ENCODE measurements around the gene FIBCD1. TPM values are rescaled to one million over a fixed set of nuclear protein-coding genes. Genes with fewer than 3 reads are reported as not detected.

FIBCD1 gene
- total RNA-seq, 1 experiment from 2014 or later: 6.6 TPM

DNA sequence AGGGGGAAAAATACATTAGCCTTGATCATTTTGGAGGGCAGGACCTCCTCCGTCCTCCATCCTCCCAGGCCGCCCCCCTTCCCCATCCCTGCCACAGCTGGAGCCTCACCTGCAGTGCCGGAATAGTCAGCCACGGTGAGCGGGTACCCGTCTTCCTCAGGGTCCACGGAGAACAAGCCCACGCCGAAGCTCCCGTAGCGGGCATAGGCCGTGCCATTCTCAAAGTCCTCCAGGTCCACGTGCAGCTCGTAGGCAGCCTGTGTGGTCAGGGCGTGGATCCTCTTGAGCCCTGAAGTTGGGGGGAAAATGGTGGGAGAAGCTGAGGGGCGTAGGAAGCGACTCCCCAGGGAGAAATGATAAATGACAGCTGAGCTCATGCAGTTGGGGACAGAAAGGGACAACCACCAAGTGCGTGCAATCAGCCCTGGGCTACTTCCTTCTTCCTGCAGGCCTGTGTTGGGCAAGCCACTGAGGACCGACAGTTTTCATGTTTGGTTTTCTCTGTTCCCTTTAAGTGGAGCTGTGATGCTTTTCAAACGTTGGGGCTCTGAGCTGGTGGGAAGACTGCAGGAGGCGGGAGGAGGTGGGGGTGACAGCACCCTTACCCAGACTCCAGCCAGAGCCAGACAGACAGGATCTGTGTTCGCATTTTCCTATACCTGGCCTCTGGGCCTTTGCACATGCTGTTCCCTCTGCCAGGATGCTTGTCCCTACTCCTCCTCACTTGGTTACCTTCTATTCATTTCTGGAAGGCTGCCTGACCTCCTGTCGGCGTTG lies 33.7 kb downstream of the FIBCD1 start:
- Mint-ChIP-seq H3K27me3 (ENCODE audit: low read depth) (no peaks in the 10 kb centered on the region), H3K27ac (no peak overlapping the region), H3K4me3 (no peak overlapping the region), H3K36me3 (no peaks in the 10 kb centered on the region), H3K4me1 (no peaks in the 10 kb centered on the region), H3K9me3 (no peaks in the 10 kb centered on the region)
- DNase-seq (ENCODE audit: low spot score) (no peak), ATAC-seq (no peak)
- no peak for TF ChIP-seq TP53 (CRISPR knock-in tag; IDR thresholded peaks at IDR 0.05)
- no peak for TF ChIP-seq TCF7 (CRISPR knock-in tag; IDR thresholded peaks at IDR 0.05; ENCODE audit: low read depth)
- TF ChIP-seq, protein P1, sequence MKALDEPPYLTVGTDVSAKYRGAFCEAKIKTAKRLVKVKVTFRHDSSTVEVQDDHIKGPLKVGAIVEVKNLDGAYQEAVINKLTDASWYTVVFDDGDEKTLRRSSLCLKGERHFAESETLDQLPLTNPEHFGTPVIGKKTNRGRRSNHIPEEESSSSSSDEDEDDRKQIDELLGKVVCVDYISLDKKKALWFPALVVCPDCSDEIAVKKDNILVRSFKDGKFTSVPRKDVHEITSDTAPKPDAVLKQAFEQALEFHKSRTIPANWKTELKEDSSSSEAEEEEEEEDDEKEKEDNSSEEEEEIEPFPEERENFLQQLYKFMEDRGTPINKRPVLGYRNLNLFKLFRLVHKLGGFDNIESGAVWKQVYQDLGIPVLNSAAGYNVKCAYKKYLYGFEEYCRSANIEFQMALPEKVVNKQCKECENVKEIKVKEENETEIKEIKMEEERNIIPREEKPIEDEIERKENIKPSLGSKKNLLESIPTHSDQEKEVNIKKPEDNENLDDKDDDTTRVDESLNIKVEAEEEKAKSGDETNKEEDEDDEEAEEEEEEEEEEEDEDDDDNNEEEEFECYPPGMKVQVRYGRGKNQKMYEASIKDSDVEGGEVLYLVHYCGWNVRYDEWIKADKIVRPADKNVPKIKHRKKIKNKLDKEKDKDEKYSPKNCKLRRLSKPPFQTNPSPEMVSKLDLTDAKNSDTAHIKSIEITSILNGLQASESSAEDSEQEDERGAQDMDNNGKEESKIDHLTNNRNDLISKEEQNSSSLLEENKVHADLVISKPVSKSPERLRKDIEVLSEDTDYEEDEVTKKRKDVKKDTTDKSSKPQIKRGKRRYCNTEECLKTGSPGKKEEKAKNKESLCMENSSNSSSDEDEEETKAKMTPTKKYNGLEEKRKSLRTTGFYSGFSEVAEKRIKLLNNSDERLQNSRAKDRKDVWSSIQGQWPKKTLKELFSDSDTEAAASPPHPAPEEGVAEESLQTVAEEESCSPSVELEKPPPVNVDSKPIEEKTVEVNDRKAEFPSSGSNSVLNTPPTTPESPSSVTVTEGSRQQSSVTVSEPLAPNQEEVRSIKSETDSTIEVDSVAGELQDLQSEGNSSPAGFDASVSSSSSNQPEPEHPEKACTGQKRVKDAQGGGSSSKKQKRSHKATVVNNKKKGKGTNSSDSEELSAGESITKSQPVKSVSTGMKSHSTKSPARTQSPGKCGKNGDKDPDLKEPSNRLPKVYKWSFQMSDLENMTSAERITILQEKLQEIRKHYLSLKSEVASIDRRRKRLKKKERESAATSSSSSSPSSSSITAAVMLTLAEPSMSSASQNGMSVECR (CRISPR knock-in tag; IDR thresholded peaks at IDR 0.05; ENCODE audit: borderline replicate concordance): no peak
- TF ChIP-seq FOXJ3 (CRISPR knock-in tag; IDR thresholded peaks at IDR 0.05; ENCODE audit: borderline replicate concordance): no peak
- TF ChIP-seq RELA (CRISPR knock-in tag; IDR thresholded peaks at IDR 0.05; ENCODE audit: borderline replicate concordance): no peak
- TF ChIP-seq PRRX2 (CRISPR knock-in tag; IDR thresholded peaks at IDR 0.05): no peak
- TF ChIP-seq NR1H2 (CRISPR knock-in tag; IDR thresholded peaks at IDR 0.05): no peak
- TF ChIP-seq GRHL2 (CRISPR knock-in tag; IDR thresholded peaks at IDR 0.05; ENCODE audit: insufficient replicate concordance, severe bottlenecking): no peak
- TF ChIP-seq FOXP1 (CRISPR knock-in tag; IDR thresholded peaks at IDR 0.05; ENCODE audit: borderline replicate concordance): no peak
- TF ChIP-seq KAT7 (CRISPR knock-in tag; IDR thresholded peaks at IDR 0.05; ENCODE audit: borderline replicate concordance): no peak
- TF ChIP-seq SP1 (CRISPR knock-in tag; conservative IDR thresholded peaks at IDR 0.05): no peak
- TF ChIP-seq MYBL2 (CRISPR knock-in tag; IDR thresholded peaks at IDR 0.05): no peak
- TF ChIP-seq ZNF232 (CRISPR knock-in tag; IDR thresholded peaks at IDR 0.05): no peak
- TF ChIP-seq JUN (CRISPR knock-in tag; IDR thresholded peaks at IDR 0.05): no peak
- TF ChIP-seq ZNF423 (CRISPR knock-in tag; IDR thresholded peaks at IDR 0.05): no peak
- no peak for TF ChIP-seq HMGA2 (CRISPR knock-in tag; IDR thresholded peaks at IDR 0.05)
- no peak for TF ChIP-seq TEAD4 (CRISPR knock-in tag; IDR thresholded peaks at IDR 0.05)
- TF ChIP-seq EMX1 (CRISPR knock-in tag; IDR thresholded peaks at IDR 0.05): no peak
- TF ChIP-seq ELF4 (CRISPR knock-in tag; IDR thresholded peaks at IDR 0.05; ENCODE audit: low read depth): no peak
- POLR2A ChIA-PET: no interaction called here
- CTCF ChIA-PET: no interaction called here

DNA sequence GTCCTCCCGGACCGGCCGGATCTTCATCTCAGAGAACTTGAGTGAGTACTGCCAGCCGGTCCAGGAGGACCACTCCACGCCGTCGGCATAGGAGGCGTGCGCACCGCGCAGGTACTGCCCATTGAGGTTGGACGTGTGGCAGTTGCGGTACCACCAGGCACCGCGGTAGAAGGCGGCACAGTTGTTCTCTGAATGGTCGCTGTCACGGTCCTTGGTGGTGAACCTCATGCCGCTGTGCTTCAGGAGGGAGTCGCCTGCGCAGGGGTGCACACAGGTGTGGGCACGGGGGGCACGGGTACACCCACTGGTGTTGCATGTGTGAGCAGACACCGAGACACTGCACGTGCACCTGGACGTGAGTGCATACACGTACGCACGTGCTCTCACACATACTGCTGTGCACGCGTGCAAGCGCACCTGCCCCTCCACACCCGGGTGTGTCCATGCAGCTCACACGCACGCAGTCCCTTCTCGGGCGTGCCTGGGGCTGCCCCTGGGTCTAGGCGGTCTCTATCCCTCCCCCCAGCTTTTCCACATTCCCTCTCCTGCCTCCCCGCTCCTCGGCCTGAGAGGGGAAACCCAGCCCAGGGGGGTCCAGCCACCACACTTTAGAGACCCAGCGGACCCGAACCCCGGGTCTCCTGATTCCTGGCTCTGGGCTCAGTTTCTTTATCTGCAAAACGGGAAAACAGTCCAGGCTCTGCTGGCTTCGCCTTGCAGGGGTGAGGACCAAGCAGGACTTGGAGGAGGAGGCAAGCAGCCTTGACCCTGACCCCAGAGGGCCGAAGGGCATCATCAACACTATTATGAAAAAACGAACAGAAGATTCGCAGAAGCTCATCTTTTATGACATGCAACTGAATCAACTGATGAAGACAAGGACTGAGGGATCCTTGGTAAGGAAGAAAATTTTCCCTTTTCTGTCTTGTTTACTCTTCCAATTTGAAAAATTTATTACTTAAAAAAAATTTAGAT lies 34.7 kb downstream of the FIBCD1 start:
- Mint-ChIP-seq H3K36me3 (no peaks in the 10 kb centered on the region), H3K27me3 (ENCODE audit: low read depth) (no peaks in the 10 kb centered on the region), H3K9me3 (no peaks in the 10 kb centered on the region), H3K27ac (no peak overlapping the region), H3K4me1 (no peaks in the 10 kb centered on the region), H3K4me3 (no peak overlapping the region)
- DNase-seq (ENCODE audit: low spot score): no peak
- CTCF ChIA-PET: interaction anchor here (1.4 to 1.7 kb wide), 2 partner anchors 35 to 94 kb away, joined by 5 to 6 read pairs; no protein-coding TSS in a partner anchor
- ATAC-seq: no peak
- POLR2A ChIA-PET: no interaction called here
- TF ChIP-seq, protein P2, sequence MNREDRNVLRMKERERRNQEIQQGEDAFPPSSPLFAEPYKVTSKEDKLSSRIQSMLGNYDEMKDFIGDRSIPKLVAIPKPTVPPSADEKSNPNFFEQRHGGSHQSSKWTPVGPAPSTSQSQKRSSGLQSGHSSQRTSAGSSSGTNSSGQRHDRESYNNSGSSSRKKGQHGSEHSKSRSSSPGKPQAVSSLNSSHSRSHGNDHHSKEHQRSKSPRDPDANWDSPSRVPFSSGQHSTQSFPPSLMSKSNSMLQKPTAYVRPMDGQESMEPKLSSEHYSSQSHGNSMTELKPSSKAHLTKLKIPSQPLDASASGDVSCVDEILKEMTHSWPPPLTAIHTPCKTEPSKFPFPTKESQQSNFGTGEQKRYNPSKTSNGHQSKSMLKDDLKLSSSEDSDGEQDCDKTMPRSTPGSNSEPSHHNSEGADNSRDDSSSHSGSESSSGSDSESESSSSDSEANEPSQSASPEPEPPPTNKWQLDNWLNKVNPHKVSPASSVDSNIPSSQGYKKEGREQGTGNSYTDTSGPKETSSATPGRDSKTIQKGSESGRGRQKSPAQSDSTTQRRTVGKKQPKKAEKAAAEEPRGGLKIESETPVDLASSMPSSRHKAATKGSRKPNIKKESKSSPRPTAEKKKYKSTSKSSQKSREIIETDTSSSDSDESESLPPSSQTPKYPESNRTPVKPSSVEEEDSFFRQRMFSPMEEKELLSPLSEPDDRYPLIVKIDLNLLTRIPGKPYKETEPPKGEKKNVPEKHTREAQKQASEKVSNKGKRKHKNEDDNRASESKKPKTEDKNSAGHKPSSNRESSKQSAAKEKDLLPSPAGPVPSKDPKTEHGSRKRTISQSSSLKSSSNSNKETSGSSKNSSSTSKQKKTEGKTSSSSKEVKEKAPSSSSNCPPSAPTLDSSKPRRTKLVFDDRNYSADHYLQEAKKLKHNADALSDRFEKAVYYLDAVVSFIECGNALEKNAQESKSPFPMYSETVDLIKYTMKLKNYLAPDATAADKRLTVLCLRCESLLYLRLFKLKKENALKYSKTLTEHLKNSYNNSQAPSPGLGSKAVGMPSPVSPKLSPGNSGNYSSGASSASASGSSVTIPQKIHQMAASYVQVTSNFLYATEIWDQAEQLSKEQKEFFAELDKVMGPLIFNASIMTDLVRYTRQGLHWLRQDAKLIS (CRISPR knock-in tag; IDR thresholded peaks at IDR 0.05; ENCODE audit: borderline replicate concordance): no peak
- no peak for TF ChIP-seq JAZF1 (CRISPR knock-in tag; IDR thresholded peaks at IDR 0.05)
- TF ChIP-seq NR1H2 (CRISPR knock-in tag; IDR thresholded peaks at IDR 0.05): no peak
- TF ChIP-seq, protein P1 (CRISPR knock-in tag; IDR thresholded peaks at IDR 0.05; ENCODE audit: borderline replicate concordance): no peak
- TF ChIP-seq ZNF396 (CRISPR knock-in tag; IDR thresholded peaks at IDR 0.05; ENCODE audit: borderline replicate concordance): no peak
